Parathyroid adenoma (tissue), 2 donors: ENCODE measurements around the gene FFAR4.

Source experiments
- H2AFZ ChIP-seq: fragments of 300-600 bp; sonication (generic); one replicate; pipeline ENCODE4 v1.7.0; 2017; ENCODE audit warnings: antibody characterized with exemption, mild to moderate bottlenecking
- H3K27ac ChIP-seq: fragments of 300-600 bp; sonication (generic); one replicate; pipeline ENCODE4 v1.7.0; 2017
- H3K27me3 ChIP-seq: fragments of 300-600 bp; sonication (generic); one replicate; pipeline ENCODE4 v1.7.0; 2017; ENCODE audit warnings: low read length; ENCODE audit not compliant: control insufficient read depth, insufficient read depth
- H3K36me3 ChIP-seq: fragments of 300-600 bp; sonication (generic); one replicate; pipeline ENCODE4 v1.7.0; 2017; ENCODE audit warnings: low read length; ENCODE audit not compliant: control insufficient read depth, insufficient read depth
- H3K4me1 ChIP-seq: fragments of 300-600 bp; sonication (generic); one replicate; pipeline ENCODE4 v1.7.0; 2017; ENCODE audit warnings: control low read depth
- H3K4me2 ChIP-seq: fragments of 300-600 bp; sonication (generic); one replicate; pipeline ENCODE4 v1.7.0; 2017; ENCODE audit warnings: low read length
- H3K4me3 ChIP-seq: fragments of 300-600 bp; sonication (generic); one replicate; pipeline ENCODE4 v1.7.0; 2017; ENCODE audit warnings: low read depth, low read length
- H3K79me2 ChIP-seq: fragments of 300-600 bp; sonication (generic); one replicate; pipeline ENCODE4 v1.7.0; 2017; ENCODE audit warnings: control low read depth
- H3K9ac ChIP-seq: fragments of 300-600 bp; sonication (generic); one replicate; pipeline ENCODE4 v1.7.0; 2017; ENCODE audit warnings: mild to moderate bottlenecking
- H3K9me3 ChIP-seq: fragments of 300-600 bp; sonication (generic); one replicate; pipeline ENCODE4 v1.7.0; 2017; ENCODE audit warnings: low read length; ENCODE audit not compliant: control insufficient read depth
- CTCF ChIP-seq: fragments of 300-600 bp; sonication (generic); IDR thresholded peaks from one replicate; pipeline ENCODE4 v1.7.0; 2017; ENCODE audit warnings: antibody characterized with exemption, mild to moderate bottlenecking
- donor health status: primary hyperparathyroidism.

FFAR4 gene

DNA sequence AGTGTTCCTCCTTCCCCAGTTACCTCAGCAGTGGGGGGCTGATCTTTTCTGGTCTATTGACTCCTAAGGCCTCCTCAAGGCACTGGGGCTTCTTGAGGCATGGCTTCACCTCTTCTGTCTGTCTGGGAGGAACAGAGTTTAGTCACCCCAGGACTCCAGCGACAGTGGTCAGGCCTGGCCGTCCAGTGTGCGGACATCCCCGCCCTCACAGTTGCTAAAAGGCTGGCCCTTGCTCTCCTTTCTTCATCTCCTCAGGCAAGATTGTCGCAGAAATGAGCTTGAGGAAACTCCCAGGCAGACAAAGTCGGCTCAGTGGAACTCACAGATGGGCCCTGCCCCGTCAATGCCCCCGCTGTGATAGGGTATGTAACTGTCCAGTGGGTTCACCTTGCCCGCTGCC is 7.0 kb upstream of the FFAR4 start:
- H3K27ac ChIP-seq, result no peak overlapping the region
- no peak overlapping the region for H3K9ac ChIP-seq
- no peak overlapping the region for H2AFZ ChIP-seq
- no peaks in the 10 kb centered on the region for H3K4me1 ChIP-seq
- H3K36me3 ChIP-seq, result no peaks in the 10 kb centered on the region
- H3K4me3 ChIP-seq, result no peak overlapping the region
- H3K79me2 ChIP-seq, result no peaks in the 10 kb centered on the region
- no peaks in the 10 kb centered on the region for H3K9me3 ChIP-seq
- no peaks in the 10 kb centered on the region for H3K27me3 ChIP-seq
- H3K4me2 ChIP-seq, result no peak overlapping the region
- no peak for TF ChIP-seq CTCF

DNA sequence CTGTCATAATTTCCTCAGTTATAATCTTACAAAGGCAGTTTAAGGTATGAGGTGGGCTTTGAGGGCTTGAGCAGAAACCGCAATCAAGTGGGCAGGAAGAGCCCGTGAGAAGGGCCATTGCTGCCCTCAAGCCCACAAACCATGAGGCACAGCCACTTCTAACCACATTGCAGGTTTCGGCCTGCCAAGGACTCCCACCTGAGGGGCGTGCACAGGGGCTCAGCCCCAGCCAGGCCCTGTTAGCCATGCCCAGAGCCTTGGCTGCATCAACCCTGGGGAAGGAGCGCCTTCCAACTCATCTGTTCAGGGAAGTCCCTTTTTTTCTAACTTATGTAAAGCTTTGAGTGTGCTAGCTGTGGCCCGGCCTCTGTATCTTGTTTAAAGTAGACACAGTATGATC is 5.9 kb upstream of the FFAR4 start:
- no peak overlapping the region for H3K27ac ChIP-seq
- no peak overlapping the region for H3K9ac ChIP-seq
- no peak overlapping the region for H3K4me3 ChIP-seq
- no peaks in the 10 kb centered on the region for H3K36me3 ChIP-seq
- H3K4me1 ChIP-seq, result no peaks in the 10 kb centered on the region
- H3K79me2 ChIP-seq, result no peaks in the 10 kb centered on the region
- H3K4me2 ChIP-seq, result no peak overlapping the region
- H3K27me3 ChIP-seq, result no peaks in the 10 kb centered on the region
- H3K9me3 ChIP-seq, result no peaks in the 10 kb centered on the region
- H2AFZ ChIP-seq, result no peak overlapping the region
- no peak for TF ChIP-seq CTCF

- TF ChIP-seq CTCF, result no peak
- H3K36me3 ChIP-seq, result no peaks in the 10 kb centered on the region
- H2AFZ ChIP-seq, result no peak overlapping the region
- no peak overlapping the region for H3K9ac ChIP-seq
- H3K9me3 ChIP-seq, result no peaks in the 10 kb centered on the region
- H3K27ac ChIP-seq, result no peak overlapping the region
- no peaks in the 10 kb centered on the region for H3K79me2 ChIP-seq
- H3K4me1 ChIP-seq, result no peaks in the 10 kb centered on the region
- H3K27me3 ChIP-seq, result no peaks in the 10 kb centered on the region
- no peak overlapping the region for H3K4me2 ChIP-seq
- no peak overlapping the region for H3K4me3 ChIP-seq
Observed at GRCh38 chr10:93565446-93565845, 1.0 kb upstream of the FFAR4 start.

- H3K27me3 ChIP-seq, result no peaks in the 10 kb centered on the region
- no peak overlapping the region for H3K9ac ChIP-seq
- no peak overlapping the region for H3K4me3 ChIP-seq
Observed at GRCh38 chr10:93567277-93568104, 1.0 kb downstream of the FFAR4 start.

More at GRCh38 chr10:93567277-93568104, 1.0 kb downstream of the FFAR4 start:
- H3K4me1 ChIP-seq, result no peaks in the 10 kb centered on the region
- H3K4me2 ChIP-seq, result peak overlapping the region; percentile 22
- H2AFZ ChIP-seq, result no peak overlapping the region
- no peaks in the 10 kb centered on the region for H3K9me3 ChIP-seq
- no peaks in the 10 kb centered on the region for H3K79me2 ChIP-seq
- no peak for TF ChIP-seq CTCF
- no peaks in the 10 kb centered on the region for H3K36me3 ChIP-seq
- H3K27ac ChIP-seq, result no peak overlapping the region
